Neuronal stem cell (in vitro differentiated cells): ENCODE results near the gene DDO.

Experiments used
- DNase-seq: peaks from one replicate; pipeline ENCODE4 v3.0.0-alpha.2; 2013; ENCODE audit warnings: low spot score
- H2AFZ ChIP-seq: one replicate; pipeline ENCODE4 v1.6.1; 2013; ENCODE audit warnings: mild to moderate bottlenecking, low read length, inconsistent platforms
- H2AK5ac ChIP-seq: 2 replicates; pipeline ENCODE4 v1.6.1; 2013; ENCODE audit warnings: low read depth, mild to moderate bottlenecking, inconsistent platforms, low read length, moderate library complexity, mixed read lengths
- H2BK120ac ChIP-seq: 2 replicates; pipeline ENCODE4 v1.6.1; 2013; ENCODE audit warnings: low read depth, mild to moderate bottlenecking, inconsistent platforms, low read length, moderate library complexity, mixed read lengths
- H2BK12ac ChIP-seq: one replicate; pipeline ENCODE4 v1.6.1; 2013; ENCODE audit warnings: low read length, inconsistent platforms
- H2BK15ac ChIP-seq: 2 replicates; pipeline ENCODE4 v1.6.1; 2013; ENCODE audit warnings: mild to moderate bottlenecking, low read length, inconsistent platforms, mixed read lengths
- H2BK5ac ChIP-seq: one replicate; pipeline ENCODE4 v1.6.1; 2013; ENCODE audit warnings: inconsistent platforms, mild to moderate bottlenecking, low read length, moderate library complexity
- H3K14ac ChIP-seq: one replicate; pipeline ENCODE4 v1.6.1; 2013; ENCODE audit warnings: low read length, inconsistent platforms
- H3K18ac ChIP-seq: 2 replicates; pipeline ENCODE4 v1.6.1; 2013; ENCODE audit warnings: low read length, inconsistent platforms
- H3K23ac ChIP-seq: 2 replicates; pipeline ENCODE4 v1.6.1; 2013; ENCODE audit warnings: low read depth, mild to moderate bottlenecking, mixed read lengths, low read length, inconsistent platforms; ENCODE audit not compliant: poor library complexity
- H3K27ac ChIP-seq: replicated peaks from 3 replicates; pipeline ENCODE4 v1.5.1; 2013; ENCODE audit warnings: low read length, inconsistent platforms
- H3K27me3 ChIP-seq, 3 experiments: 2 replicates each; pipeline ENCODE4 v1.6.1; 2013; ENCODE audit warnings: low read length in 3 of 3, mild to moderate bottlenecking in 2 of 3, inconsistent platforms in 1 of 3, low read depth in 1 of 3, mixed read lengths in 1 of 3, moderate library complexity in 1 of 3; ENCODE audit not compliant: control insufficient read depth in 3 of 3, insufficient read depth in 3 of 3
- H3K36me3 ChIP-seq, 2 donors: replicated peaks in 1 of 2; 2 replicates each; pipeline ENCODE4 v1.6.1; 2013; ENCODE audit warnings: low read length in 2 of 2; ENCODE audit not compliant: control insufficient read depth in 2 of 2, insufficient read depth in 2 of 2
- H3K4ac ChIP-seq: 2 replicates; pipeline ENCODE4 v1.6.1; 2013; ENCODE audit warnings: inconsistent platforms, mild to moderate bottlenecking, low read length, moderate library complexity
- H3K4me1 ChIP-seq, 2 donors: 1 replicate in 1 of 2; 2 replicates in 1 of 2; pipeline ENCODE4 v1.6.1; 2013; ENCODE audit warnings: low read length in 2 of 2, low read depth in 1 of 2; ENCODE audit not compliant: control insufficient read depth in 2 of 2, insufficient read depth in 1 of 2
- H3K4me2 ChIP-seq: one replicate; pipeline ENCODE4 v1.6.1; 2013; ENCODE audit warnings: mild to moderate bottlenecking, low read length, inconsistent platforms; ENCODE audit not compliant: insufficient read depth, poor library complexity, severe bottlenecking
- H3K4me3 ChIP-seq, 2 donors: 2 replicates each; pipeline ENCODE4 v1.5.1; 2013; ENCODE audit warnings: low read length in 2 of 2, mild to moderate bottlenecking in 2 of 2, inconsistent platforms in 1 of 2, moderate library complexity in 1 of 2
- H3K79me1 ChIP-seq: one replicate; pipeline ENCODE4 v1.6.1; 2013; ENCODE audit warnings: low read depth, mild to moderate bottlenecking, inconsistent platforms, low read length, moderate library complexity
- H3K9ac ChIP-seq: one replicate; pipeline ENCODE4 v1.6.1; 2013; ENCODE audit warnings: mild to moderate bottlenecking, low read depth, low read length, inconsistent platforms; ENCODE audit not compliant: poor library complexity
- H3K9me3 ChIP-seq, 2 donors: replicated peaks in 1 of 2; 2 replicates each; pipeline versions ENCODE3 to v1.6.1; 2013; ENCODE audit warnings: low read length in 2 of 2, mild to moderate bottlenecking in 2 of 2, inconsistent platforms in 1 of 2, low read depth in 1 of 2, mixed read lengths in 1 of 2, moderate library complexity in 1 of 2; ENCODE audit not compliant: control insufficient read depth in 2 of 2, insufficient read depth in 1 of 2
- H4K8ac ChIP-seq: one replicate; pipeline ENCODE4 v1.6.1; 2013; ENCODE audit warnings: low read depth, mild to moderate bottlenecking, inconsistent platforms, low read length, moderate library complexity
- H4K91ac ChIP-seq: one replicate; pipeline ENCODE4 v1.6.1; 2013; ENCODE audit warnings: low read length, low read depth, mild to moderate bottlenecking, inconsistent platforms; ENCODE audit not compliant: poor library complexity
- WGBS, 2 donors: extraction: QIAGEN DNeasy Blood & Tissue Kit; methylation state at CpG; one replicate each; pipeline ENCODE4 v1.1.7; 2013; ENCODE audit warnings: missing lambda C conversion rate in 2 of 2, mixed read lengths in 1 of 2; ENCODE audit not compliant: insufficient read length in 2 of 2, insufficient replicate concordance in 1 of 2; ENCODE audit errors: extremely low coverage in 2 of 2; 5-methylcytosine and 5-hydroxymethylcytosine counted together

The DDO gene

DNA sequence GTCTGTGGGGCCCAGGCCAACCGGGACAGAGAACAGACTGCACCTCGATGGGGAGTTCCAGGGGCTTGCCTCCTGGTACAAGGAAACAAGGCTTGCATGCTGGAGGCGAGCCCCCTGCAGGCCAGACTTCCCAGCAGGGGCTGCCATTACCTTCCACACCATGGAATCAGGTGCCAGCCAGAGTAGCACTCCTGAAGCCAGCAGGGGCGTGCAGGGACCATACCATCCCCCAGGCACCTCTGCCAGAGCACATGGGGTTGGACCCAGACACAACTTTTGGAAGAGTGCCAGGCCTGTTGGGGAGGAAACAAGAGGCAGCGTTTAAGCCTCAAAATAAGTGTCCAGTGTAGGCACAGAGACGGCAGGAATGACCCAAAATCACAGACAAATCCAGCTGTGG, 6.5 kb downstream of the DDO start:
- Histone ChIP-seq H4K8ac (no peak overlapping the region), H3K18ac (peak overlapping the region; percentile 39), H4K91ac (no peak overlapping the region), H2BK120ac (no peak overlapping the region), H3K27me3 (peaks cover 0 to 9% (median 0%) of the 10 kb centered on the region in 3 experiments), H3K23ac (no peak overlapping the region), H2BK5ac (no peak overlapping the region), H3K14ac (peak overlapping the region; percentile 73), H2BK12ac (no peak overlapping the region), H3K4me2 (no peak overlapping the region), H2BK15ac (no peak overlapping the region), H2AFZ (no peak overlapping the region), H3K27ac (no peak overlapping the region), H3K4me1 (peaks cover 0 to 3% of the 10 kb centered on the region in 2 donors), H3K9ac (no peak overlapping the region), H3K79me1 (no peaks in the 10 kb centered on the region), H3K36me3 (no peaks in the 10 kb centered on the region), H3K4ac (no peak overlapping the region), H2AK5ac (no peak overlapping the region), H3K9me3 (no peaks in the 10 kb centered on the region), H3K4me3 (no peak overlapping the region)
- WGBS, 2 donors: no CpG with 5 or more reads among the region's 6 CpGs
- DNase-seq: no peak

DNA sequence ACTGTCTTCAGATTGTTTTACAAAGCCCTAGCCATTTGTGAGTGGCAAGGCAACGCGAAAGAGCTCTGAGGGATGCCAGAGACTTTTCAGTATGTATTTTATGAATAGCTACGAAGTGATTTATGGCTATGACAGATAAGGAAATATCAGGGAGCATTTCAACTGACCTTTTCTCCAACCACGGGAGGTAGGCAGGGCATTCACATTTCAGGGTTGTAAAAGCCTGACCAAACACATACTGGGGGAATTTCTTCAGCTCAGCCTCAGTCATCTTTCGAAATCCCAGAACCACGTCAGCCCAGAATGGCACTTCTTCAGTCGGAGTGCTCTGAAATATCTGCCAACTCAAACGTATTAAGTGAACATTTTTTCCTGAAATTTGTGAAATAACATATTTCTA, 10.8 kb downstream of the DDO start:
- H2BK5ac ChIP-seq: no peak overlapping the region
- H2BK120ac ChIP-seq: no peak overlapping the region
- H3K4me2 ChIP-seq: no peak overlapping the region
- no peaks in the 10 kb centered on the region for H3K79me1 ChIP-seq
- no peak overlapping the region for H3K4ac ChIP-seq
- H2AFZ ChIP-seq: no peak overlapping the region
- DNase-seq: no peak
- WGBS, 2 donors: no CpG with 5 or more reads among the region's 8 CpGs
- no peak overlapping the region for H3K14ac ChIP-seq
- H3K4me3 ChIP-seq: no peak overlapping the region
- no peaks in the 10 kb centered on the region for H3K4me1 ChIP-seq
- no peaks in the 10 kb centered on the region for H3K27me3 ChIP-seq
- H3K18ac ChIP-seq: no peak overlapping the region
- no peak overlapping the region for H3K27ac ChIP-seq
- no peak overlapping the region for H2BK12ac ChIP-seq
- no peak overlapping the region for H2AK5ac ChIP-seq
- H2BK15ac ChIP-seq: no peak overlapping the region
- H3K23ac ChIP-seq: no peak overlapping the region
- H3K9me3 ChIP-seq: no peaks in the 10 kb centered on the region
- no peak overlapping the region for H4K8ac ChIP-seq
- H3K36me3 ChIP-seq: no peaks in the 10 kb centered on the region
- H3K9ac ChIP-seq: no peak overlapping the region
- no peak overlapping the region for H4K91ac ChIP-seq

DNA sequence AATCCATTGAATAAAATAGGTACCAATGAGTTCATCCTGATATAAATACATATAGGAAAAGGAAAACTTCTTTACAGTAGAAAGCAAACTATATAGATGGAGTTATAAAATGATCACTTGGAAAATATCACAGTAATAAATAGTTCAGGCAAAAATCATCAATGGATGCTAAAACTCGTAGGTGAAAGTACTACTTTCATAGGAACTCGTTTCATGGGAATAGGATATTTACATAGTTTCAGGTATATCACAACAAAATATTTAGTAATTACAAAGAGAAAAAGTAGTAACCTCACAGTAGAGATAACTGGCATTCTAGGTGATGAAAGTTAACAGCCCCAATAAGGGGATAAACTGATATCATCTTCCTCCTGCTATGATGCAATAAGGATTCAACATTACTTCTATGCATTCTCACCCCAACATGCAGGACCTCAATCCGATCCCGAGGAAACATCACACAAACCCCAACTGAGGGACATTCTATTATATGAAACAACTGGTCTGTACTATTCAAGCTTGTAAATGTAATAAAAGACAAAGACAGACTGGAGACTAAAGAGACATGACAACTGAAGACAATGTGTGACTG, 13.7 kb downstream of the DDO start:
- no peak overlapping the region for H3K23ac ChIP-seq
- no peak overlapping the region for H2BK120ac ChIP-seq
- no peak overlapping the region for H2AFZ ChIP-seq
- H2BK5ac ChIP-seq: no peak overlapping the region
- H3K14ac ChIP-seq: no peak overlapping the region
- no peak overlapping the region for H4K91ac ChIP-seq
- no peaks in the 10 kb centered on the region for H3K9me3 ChIP-seq
- WGBS, 2 donors: no CpG with 5 or more reads among the region's 4 CpGs
- H2AK5ac ChIP-seq: no peak overlapping the region
- no peak overlapping the region for H3K4me2 ChIP-seq
- H3K36me3 ChIP-seq: no peaks in the 10 kb centered on the region
- H4K8ac ChIP-seq: no peak overlapping the region
- H2BK12ac ChIP-seq: no peak overlapping the region
- H3K4me1 ChIP-seq: no peaks in the 10 kb centered on the region
- no peak for DNase-seq
- H3K18ac ChIP-seq: no peak overlapping the region
- no peaks in the 10 kb centered on the region for H3K27me3 ChIP-seq
- H2BK15ac ChIP-seq: no peak overlapping the region
- no peak overlapping the region for H3K4me3 ChIP-seq
- no peak overlapping the region for H3K9ac ChIP-seq
- H3K4ac ChIP-seq: no peak overlapping the region
- H3K27ac ChIP-seq: no peak overlapping the region
- no peaks in the 10 kb centered on the region for H3K79me1 ChIP-seq

DNA sequence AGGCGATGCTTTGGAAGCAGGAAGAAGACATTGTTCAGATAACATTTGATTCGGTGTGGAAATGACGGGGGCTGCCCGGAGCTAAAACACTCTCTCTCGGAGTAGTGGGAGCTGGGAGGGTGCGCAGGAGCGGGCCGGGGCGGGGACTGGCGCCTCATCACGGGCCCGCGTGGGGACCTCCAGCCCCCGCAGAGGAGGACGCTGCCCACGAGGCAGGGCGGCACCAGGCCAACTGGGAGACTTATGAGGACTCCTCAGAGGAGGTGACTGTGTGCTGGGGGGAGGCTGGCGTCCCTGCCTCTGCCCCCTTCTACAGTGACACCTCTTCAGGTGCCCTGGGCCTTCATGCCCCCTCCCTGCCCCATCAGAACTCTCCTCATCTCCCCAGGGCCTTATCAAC, 15.2 kb downstream of the DDO start:
- Histone ChIP-seq H3K18ac (no peak overlapping the region), H3K36me3 (no peaks in the 10 kb centered on the region), H3K4me1 (no peaks in the 10 kb centered on the region), H4K91ac (no peak overlapping the region), H2BK12ac (no peak overlapping the region), H3K9ac (no peak overlapping the region), H2BK15ac (no peak overlapping the region), H3K4me2 (no peak overlapping the region), H2AFZ (no peak overlapping the region), H3K27ac (no peak overlapping the region), H2AK5ac (no peak overlapping the region), H3K4ac (no peak overlapping the region), H2BK5ac (no peak overlapping the region), H2BK120ac (no peak overlapping the region), H3K14ac (no peak overlapping the region), H3K27me3 (no peaks in the 10 kb centered on the region), H3K9me3 (no peaks in the 10 kb centered on the region), H3K4me3 (no peak overlapping the region), H3K23ac (no peak overlapping the region), H4K8ac (no peak overlapping the region), H3K79me1 (no peaks in the 10 kb centered on the region)
- DNase-seq: no peak
- no CpG with 5 or more reads among the region's 18 CpGs for WGBS, 2 donors
